Liver (tissue), 9 donors: ENCODE measurements around the gene CLIC5. TPM values are rescaled to one million over a fixed set of nuclear protein-coding genes. Genes with fewer than 3 reads are reported as not detected.

Experiments used
- DNase-seq: peaks from one replicate; pipeline ENCODE4 v3.0.0-alpha.2; 2017; ENCODE audit warnings: low spot score
- H3K27ac ChIP-seq, 2 donors: one replicate each; pipeline ENCODE4 v1.7.0; 2013; ENCODE audit warnings: inconsistent platforms in 2 of 2, low read length in 2 of 2, control low read depth in 1 of 2, low read depth in 1 of 2, mild to moderate bottlenecking in 1 of 2
- H3K27me3 ChIP-seq, 4 donors: one replicate each; pipeline versions ENCODE4 v1.6.1 to v1.7.0; 2013; ENCODE audit warnings: low read length in 3 of 4, inconsistent platforms in 1 of 4, mild to moderate bottlenecking in 1 of 4, moderate library complexity in 1 of 4; ENCODE audit not compliant: control insufficient read depth in 4 of 4, insufficient read depth in 4 of 4
- H3K36me3 ChIP-seq, 4 donors: one replicate each; pipeline versions ENCODE4 v1.6.1 to v1.7.0; 2013; ENCODE audit warnings: low read length in 3 of 4, mild to moderate bottlenecking in 3 of 4, low read depth in 1 of 4, moderate library complexity in 1 of 4; ENCODE audit not compliant: control insufficient read depth in 4 of 4, insufficient read depth in 3 of 4
- H3K4me1 ChIP-seq, 4 donors: one replicate each; pipeline versions ENCODE4 v1.6.1 to v1.7.0; 2013; ENCODE audit warnings: low read length in 3 of 4, mild to moderate bottlenecking in 3 of 4, moderate library complexity in 1 of 4; ENCODE audit not compliant: control insufficient read depth in 4 of 4, insufficient read depth in 4 of 4
- H3K4me3 ChIP-seq, 3 donors: one replicate each; pipeline versions ENCODE4 v1.6.1 to v1.7.0; 2013; ENCODE audit warnings: low read length in 3 of 3, control low read depth in 1 of 3, low read depth in 1 of 3, mild to moderate bottlenecking in 1 of 3
- H3K9ac ChIP-seq, 2 donors: one replicate each; pipeline ENCODE4 v1.7.0; 2013; ENCODE audit warnings: low read length in 2 of 2, mild to moderate bottlenecking in 2 of 2, moderate library complexity in 2 of 2, control low read depth in 1 of 2, low read depth in 1 of 2
- H3K9me3 ChIP-seq, 4 donors: one replicate each; pipeline versions ENCODE4 v1.6.1 to v1.7.0; 2013; ENCODE audit warnings: low read length in 3 of 4; ENCODE audit not compliant: control insufficient read depth in 4 of 4
- ATF3 ChIP-seq: IDR thresholded peaks from 2 replicates; pipeline ENCODE4 v1.6.1; 2016; ENCODE audit warnings: antibody characterized with exemption
- EGR1 ChIP-seq, 2 donors: IDR thresholded peaks; 2 replicates each; pipeline ENCODE4 v1.6.1; 2016 to 2018; ENCODE audit warnings: antibody characterized with exemption in 2 of 2, low read depth in 2 of 2
- FOXA1 ChIP-seq: IDR thresholded peaks from 2 replicates; pipeline ENCODE4 v1.6.1; 2016; ENCODE audit warnings: antibody characterized with exemption
- FOXA2 ChIP-seq: IDR thresholded peaks from 2 replicates; pipeline ENCODE4 v1.6.1; 2016; ENCODE audit warnings: antibody characterized with exemption
- HNF4A ChIP-seq, 2 donors: conservative IDR thresholded peaks; 2 replicates each; pipeline ENCODE4 v1.6.1; 2016; ENCODE audit warnings: antibody characterized with exemption in 2 of 2, mild to moderate bottlenecking in 2 of 2
- NR2F2 ChIP-seq: IDR thresholded peaks from 2 replicates; pipeline ENCODE4 v1.6.1; 2016; ENCODE audit warnings: antibody characterized with exemption
- TAF1 ChIP-seq: conservative IDR thresholded peaks from 2 replicates; pipeline ENCODE4 v1.6.1; 2016; ENCODE audit warnings: antibody characterized with exemption, mild to moderate bottlenecking
- YY1 ChIP-seq: IDR thresholded peaks from 2 replicates; pipeline ENCODE4 v1.6.1; 2016; ENCODE audit warnings: antibody characterized with exemption, mild to moderate bottlenecking
- ZBTB33 ChIP-seq: IDR thresholded peaks from 2 replicates; pipeline ENCODE4 v1.6.1; 2016; ENCODE audit warnings: antibody characterized with exemption
- WGBS: extraction: QIAGEN DNeasy Blood & Tissue Kit; methylation state at CpG from one replicate; pipeline ENCODE4 v1.1.7; 2013; 5-methylcytosine and 5-hydroxymethylcytosine counted together
- polyA plus RNA-seq, 2 donors: library from polyadenylated mRNA; stranded (reverse) in 1 of 2; unstranded in 1 of 2; fragments of 200-250 nt in 1 of 2; fragments of >200 nt in 1 of 2; fragmentation: Nextera tagmentation in 1 of 2; extraction: Ambion mirVana in 1 of 2; gene quantifications; one replicate each; pipeline versions ENCODE4 v1.2.1 to v1.2.3, GENCODE V29; 2013 to 2015
- total RNA-seq, 2 donors: library from RNA; depleted of rRNA; stranded (reverse); fragments of >200 nt; gene quantifications; one replicate each; pipeline ENCODE4 v1.2.3, GENCODE V29; 2014
- TF ChIP-seq, protein P1 (sequence below): IDR thresholded peaks from 2 replicates; pipeline ENCODE4 v1.6.1; 2016; ENCODE audit warnings: antibody characterized with exemption, mild to moderate bottlenecking
- TF ChIP-seq, protein P2 (sequence below): IDR thresholded peaks from 2 replicates; pipeline ENCODE4 v1.6.1; 2016; ENCODE audit warnings: antibody characterized with exemption
- TF ChIP-seq, protein P3 (sequence below): fragments of 150-350 bp; IDR thresholded peaks from 2 replicates; pipeline ENCODE4 v1.5.1; 2017; ENCODE audit warnings: improper control_type of control experiment, low read depth, low read length; ENCODE audit not compliant: missing input control
- donor health status: healthy.
- donor health status: healthy.
- donor health status: healthy.
- donor health status: healthy.
- donor health status: healthy.

CLIC5 gene
- total and polyA plus RNA-seq, 4 donors, result 0.05 to 0.33 (median 0.14) TPM

DNA sequence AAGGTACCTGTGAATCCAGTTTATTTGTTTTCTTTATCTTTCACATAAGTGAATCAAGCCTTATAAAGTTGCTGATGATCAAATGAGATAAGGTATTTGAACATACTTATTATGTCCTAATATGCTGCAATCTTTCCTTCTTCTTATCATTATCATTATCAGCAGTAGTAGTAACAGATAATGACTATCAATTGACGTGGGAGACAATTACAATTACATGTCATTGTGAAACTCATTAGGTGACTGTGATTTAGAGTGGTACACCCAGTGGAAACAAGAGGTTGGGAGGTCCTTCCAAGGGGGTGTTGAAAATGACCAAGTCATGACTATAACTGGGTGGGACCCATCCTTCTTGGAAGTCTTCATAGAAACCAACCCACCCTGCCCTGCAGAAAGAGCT is 2.8 kb downstream of the CLIC5 start:
- H3K9ac ChIP-seq, result no peak overlapping the region
- H3K36me3 ChIP-seq, result no peaks in the 10 kb centered on the region
- DNase-seq, result no peak
- WGBS, result 89% methylated on average over 1 of the region's 1 CpG
- peaks cover 0 to 6% (median under 1%) of the 10 kb centered on the region in 4 donors for H3K27me3 ChIP-seq
- H3K9me3 ChIP-seq, result peaks cover 0 to 10% (median 0%) of the 10 kb centered on the region in 4 donors
- no peak overlapping the region for H3K27ac ChIP-seq
- no peak overlapping the region for H3K4me3 ChIP-seq
- TF ChIP-seq TAF1 (no peak), ATF3 (no peak), FOXA2 (no peak), FOXA1 (no peak)
- TF ChIP-seq, protein P1, sequence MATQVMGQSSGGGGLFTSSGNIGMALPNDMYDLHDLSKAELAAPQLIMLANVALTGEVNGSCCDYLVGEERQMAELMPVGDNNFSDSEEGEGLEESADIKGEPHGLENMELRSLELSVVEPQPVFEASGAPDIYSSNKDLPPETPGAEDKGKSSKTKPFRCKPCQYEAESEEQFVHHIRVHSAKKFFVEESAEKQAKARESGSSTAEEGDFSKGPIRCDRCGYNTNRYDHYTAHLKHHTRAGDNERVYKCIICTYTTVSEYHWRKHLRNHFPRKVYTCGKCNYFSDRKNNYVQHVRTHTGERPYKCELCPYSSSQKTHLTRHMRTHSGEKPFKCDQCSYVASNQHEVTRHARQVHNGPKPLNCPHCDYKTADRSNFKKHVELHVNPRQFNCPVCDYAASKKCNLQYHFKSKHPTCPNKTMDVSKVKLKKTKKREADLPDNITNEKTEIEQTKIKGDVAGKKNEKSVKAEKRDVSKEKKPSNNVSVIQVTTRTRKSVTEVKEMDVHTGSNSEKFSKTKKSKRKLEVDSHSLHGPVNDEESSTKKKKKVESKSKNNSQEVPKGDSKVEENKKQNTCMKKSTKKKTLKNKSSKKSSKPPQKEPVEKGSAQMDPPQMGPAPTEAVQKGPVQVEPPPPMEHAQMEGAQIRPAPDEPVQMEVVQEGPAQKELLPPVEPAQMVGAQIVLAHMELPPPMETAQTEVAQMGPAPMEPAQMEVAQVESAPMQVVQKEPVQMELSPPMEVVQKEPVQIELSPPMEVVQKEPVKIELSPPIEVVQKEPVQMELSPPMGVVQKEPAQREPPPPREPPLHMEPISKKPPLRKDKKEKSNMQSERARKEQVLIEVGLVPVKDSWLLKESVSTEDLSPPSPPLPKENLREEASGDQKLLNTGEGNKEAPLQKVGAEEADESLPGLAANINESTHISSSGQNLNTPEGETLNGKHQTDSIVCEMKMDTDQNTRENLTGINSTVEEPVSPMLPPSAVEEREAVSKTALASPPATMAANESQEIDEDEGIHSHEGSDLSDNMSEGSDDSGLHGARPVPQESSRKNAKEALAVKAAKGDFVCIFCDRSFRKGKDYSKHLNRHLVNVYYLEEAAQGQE, result no peak
- TF ChIP-seq, protein P2, sequence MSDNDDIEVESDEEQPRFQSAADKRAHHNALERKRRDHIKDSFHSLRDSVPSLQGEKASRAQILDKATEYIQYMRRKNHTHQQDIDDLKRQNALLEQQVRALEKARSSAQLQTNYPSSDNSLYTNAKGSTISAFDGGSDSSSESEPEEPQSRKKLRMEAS, result no peak
- H3K4me1 ChIP-seq, result peaks cover 0 to 14% (median 9%) of the 10 kb centered on the region in 4 donors

GRCh38 chr6:46011188-46012085 is 4.2 kb downstream of the CLIC5 start:
- no peak overlapping the region for H3K4me3 ChIP-seq
- H3K36me3 ChIP-seq, result no peaks in the 10 kb centered on the region
- H3K27me3 ChIP-seq, result peaks cover 0 to 1% (median 0%) of the 10 kb centered on the region in 4 donors
- H3K4me1 ChIP-seq, result peaks cover 0 to 14% (median 9%) of the 10 kb centered on the region in 4 donors
- 72% methylated on average over 8 of the region's 8 CpGs for WGBS
- no peak overlapping the region for H3K9ac ChIP-seq
- peaks cover 0 to under 1% (median 0%) of the 10 kb centered on the region in 4 donors for H3K9me3 ChIP-seq
- no peak for DNase-seq
- TF ChIP-seq HNF4A (conservative IDR thresholded peaks at IDR 0.05) (no peak), ZBTB33 (no peak), TAF1 (no peak), FOXA1 (no peak), ATF3 (no peak), NR2F2 (no peak), EGR1 (IDR thresholded peaks at IDR 0.05; ENCODE audit: low read depth in 2 of 2) (no peak), YY1 (no peak)
- TF ChIP-seq, protein P1, result no peak
- TF ChIP-seq, protein P3, sequence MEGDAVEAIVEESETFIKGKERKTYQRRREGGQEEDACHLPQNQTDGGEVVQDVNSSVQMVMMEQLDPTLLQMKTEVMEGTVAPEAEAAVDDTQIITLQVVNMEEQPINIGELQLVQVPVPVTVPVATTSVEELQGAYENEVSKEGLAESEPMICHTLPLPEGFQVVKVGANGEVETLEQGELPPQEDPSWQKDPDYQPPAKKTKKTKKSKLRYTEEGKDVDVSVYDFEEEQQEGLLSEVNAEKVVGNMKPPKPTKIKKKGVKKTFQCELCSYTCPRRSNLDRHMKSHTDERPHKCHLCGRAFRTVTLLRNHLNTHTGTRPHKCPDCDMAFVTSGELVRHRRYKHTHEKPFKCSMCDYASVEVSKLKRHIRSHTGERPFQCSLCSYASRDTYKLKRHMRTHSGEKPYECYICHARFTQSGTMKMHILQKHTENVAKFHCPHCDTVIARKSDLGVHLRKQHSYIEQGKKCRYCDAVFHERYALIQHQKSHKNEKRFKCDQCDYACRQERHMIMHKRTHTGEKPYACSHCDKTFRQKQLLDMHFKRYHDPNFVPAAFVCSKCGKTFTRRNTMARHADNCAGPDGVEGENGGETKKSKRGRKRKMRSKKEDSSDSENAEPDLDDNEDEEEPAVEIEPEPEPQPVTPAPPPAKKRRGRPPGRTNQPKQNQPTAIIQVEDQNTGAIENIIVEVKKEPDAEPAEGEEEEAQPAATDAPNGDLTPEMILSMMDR, result no peak
- H3K27ac ChIP-seq, result no peak overlapping the region
